ENCODE data around the gene ZNF579.
A peak's percentile ranks its signal among the peaks of the same experiment; 100 is the strongest.

Gene ZNF579

GRCh38 chr19:55580628-55581144 is at the start of gene ZNF579:
TSS of gene ZNF579 (minus strand) at chr19:55580848. CDS start at chr19:55579639, 1,209 bp downstream.
- DNase-seq: peak; percentile 85

- DNase-seq: no peak
Measured at GRCh38 chr19:55626350-55626749, 45.7 kb upstream of the ZNF579 start.

- DNase-seq: no peak
Measured at GRCh38 chr19:55625004-55625326, 44.3 kb upstream of the ZNF579 start.

GRCh38 chr19:55624109-55625003 is 43.7 kb upstream of the ZNF579 start, which contains the start of gene ZNF784:
TSS of gene ZNF784 (minus strand) at chr19:55624566. CDS start at chr19:55624561, 5 bp downstream.
- peak; percentile 92 for DNase-seq

- DNase-seq: no peak
Measured at GRCh38 chr19:55623561-55623960, 42.9 kb upstream of the ZNF579 start.

- DNase-seq: no peak
Measured at GRCh38 chr19:55623130-55623529, 42.5 kb upstream of the ZNF579 start.

- DNase-seq: peak; percentile 1
Measured at GRCh38 chr19:55622242-55622969, 41.8 kb upstream of the ZNF579 start.

- no peak for DNase-seq
Measured at GRCh38 chr19:55621673-55622231, 41.1 kb upstream of the ZNF579 start.

- DNase-seq: no peak
Measured at GRCh38 chr19:55621205-55621672, 40.6 kb upstream of the ZNF579 start.

GRCh38 chr19:55620410-55621204 is 40.0 kb upstream of the ZNF579 start:
- no peak for DNase-seq

GRCh38 chr19:55619286-55619685 is 38.6 kb upstream of the ZNF579 start:
- DNase-seq: peak; percentile 37

- DNase-seq: no peak
Measured at GRCh38 chr19:55618426-55618825, 37.8 kb upstream of the ZNF579 start.

GRCh38 chr19:55617426-55617825 is 36.8 kb upstream of the ZNF579 start:
- no peak for DNase-seq

- DNase-seq: no peak
Measured at GRCh38 chr19:55616395-55616875, 35.8 kb upstream of the ZNF579 start.

GRCh38 chr19:55615543-55616394 is 35.1 kb upstream of the ZNF579 start:
- no peak for DNase-seq

- no peak for DNase-seq
Measured at GRCh38 chr19:55614711-55615542, 34.3 kb upstream of the ZNF579 start.

- no peak for DNase-seq
Measured at GRCh38 chr19:55613930-55614710, 33.5 kb upstream of the ZNF579 start.

- DNase-seq: no peak
Measured at GRCh38 chr19:55613396-55613795, 32.7 kb upstream of the ZNF579 start.

GRCh38 chr19:55611983-55612645 is 31.5 kb upstream of the ZNF579 start:
- no peak for DNase-seq

Measured in NCI-H2171 treated with DMSO at 0.1 percent for 48 hours (cell line).